CD4-positive, alpha-beta T cell treated with Interleukin-6 at 100 ng/mL for 8 hours (primary cell): Measurements from ENCODE around the gene KLHL22.

ENCODE experiments used
- DNase-seq: peaks from one replicate; pipeline ENCODE4 v3.0.0-alpha.2; 2020; ENCODE audit warnings: mixed read lengths, low spot score

KLHL22 gene

DNA sequence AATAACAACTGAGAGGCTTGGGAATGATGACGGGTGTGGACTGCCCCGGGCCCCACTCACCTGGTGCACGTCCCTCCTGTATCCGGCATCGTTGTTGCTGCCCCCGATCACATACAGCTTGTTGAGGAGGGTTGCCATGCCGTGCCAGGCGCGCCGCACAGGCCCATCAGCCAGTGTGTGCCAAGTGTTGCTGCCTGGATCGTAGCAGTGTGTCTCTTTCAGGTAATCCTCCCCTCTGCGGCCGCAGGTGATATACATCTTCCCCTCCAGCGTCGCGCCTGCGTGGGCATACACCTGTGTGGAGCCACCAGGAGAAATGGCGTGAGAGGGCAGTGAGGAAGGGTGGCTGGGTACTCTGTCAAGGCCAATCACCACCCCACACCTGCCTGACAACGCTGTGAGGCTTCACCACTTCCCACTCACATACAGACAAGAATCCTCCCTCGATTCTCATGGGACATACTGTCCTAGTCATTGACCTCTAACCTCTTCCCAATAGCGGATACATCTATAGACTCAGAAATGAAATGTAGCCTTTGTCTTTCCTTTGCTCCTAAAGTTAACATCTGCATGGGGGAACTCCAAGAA, 49.1 kb downstream of the KLHL22 start:
- DNase-seq = no peak

DNA sequence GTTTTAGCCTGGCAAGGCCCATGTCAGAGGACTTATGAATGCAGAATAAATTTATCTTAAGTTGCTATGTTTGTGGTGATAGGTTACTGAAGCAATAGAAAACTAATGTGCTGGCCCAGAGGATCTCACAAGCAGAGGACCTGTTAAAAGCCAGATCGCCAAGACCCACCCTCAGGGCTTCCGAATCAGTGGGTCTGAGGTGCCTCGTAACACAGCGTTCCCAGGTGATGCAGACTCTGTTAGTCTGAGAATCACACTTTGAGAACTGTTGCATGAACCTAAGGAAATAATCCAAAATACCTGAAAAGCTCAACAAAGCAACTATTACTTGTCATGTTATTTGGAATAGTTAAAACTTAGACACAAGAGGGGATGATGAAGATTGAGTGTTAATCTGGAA, 51.3 kb downstream of the KLHL22 start:
- no peak for DNase-seq

DNA sequence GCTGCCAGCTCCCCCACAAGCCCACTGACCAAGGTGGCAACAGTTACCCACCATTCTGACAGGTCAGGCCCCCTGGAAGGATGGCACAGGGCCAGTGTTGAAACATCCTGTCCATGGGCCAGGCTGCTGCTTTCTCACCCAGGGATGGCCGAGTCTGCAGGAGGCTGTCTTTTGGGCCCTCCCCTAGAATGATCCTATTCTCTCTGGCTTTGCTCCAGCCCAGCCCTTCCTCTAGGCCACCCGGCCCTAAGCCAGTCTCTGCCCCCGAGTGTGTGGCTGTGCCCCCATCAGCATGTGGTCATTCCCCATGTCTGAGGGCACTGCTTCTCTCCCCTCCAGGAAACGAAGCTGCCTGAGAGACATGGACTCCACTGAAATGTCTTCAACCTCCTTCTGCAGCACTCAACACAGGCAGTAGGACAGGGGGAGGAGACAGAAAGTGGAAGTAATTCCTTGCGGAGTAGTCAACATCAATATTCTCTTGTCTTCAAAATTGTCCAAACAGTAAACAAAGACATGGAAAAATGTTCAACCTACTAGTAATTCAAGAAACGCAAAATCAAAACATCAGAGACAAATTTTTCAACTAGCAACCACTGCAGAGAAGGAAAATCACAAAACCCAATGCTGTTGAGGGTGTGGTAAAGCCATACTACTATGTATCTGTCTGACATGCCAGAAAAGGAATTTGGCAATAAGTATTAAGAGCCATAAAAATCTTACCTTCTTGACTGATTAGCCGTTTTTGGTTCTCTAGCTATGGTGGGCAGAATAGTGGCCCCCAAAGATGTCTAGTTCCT, 52.9 kb downstream of the KLHL22 start:
- no peak for DNase-seq

DNA sequence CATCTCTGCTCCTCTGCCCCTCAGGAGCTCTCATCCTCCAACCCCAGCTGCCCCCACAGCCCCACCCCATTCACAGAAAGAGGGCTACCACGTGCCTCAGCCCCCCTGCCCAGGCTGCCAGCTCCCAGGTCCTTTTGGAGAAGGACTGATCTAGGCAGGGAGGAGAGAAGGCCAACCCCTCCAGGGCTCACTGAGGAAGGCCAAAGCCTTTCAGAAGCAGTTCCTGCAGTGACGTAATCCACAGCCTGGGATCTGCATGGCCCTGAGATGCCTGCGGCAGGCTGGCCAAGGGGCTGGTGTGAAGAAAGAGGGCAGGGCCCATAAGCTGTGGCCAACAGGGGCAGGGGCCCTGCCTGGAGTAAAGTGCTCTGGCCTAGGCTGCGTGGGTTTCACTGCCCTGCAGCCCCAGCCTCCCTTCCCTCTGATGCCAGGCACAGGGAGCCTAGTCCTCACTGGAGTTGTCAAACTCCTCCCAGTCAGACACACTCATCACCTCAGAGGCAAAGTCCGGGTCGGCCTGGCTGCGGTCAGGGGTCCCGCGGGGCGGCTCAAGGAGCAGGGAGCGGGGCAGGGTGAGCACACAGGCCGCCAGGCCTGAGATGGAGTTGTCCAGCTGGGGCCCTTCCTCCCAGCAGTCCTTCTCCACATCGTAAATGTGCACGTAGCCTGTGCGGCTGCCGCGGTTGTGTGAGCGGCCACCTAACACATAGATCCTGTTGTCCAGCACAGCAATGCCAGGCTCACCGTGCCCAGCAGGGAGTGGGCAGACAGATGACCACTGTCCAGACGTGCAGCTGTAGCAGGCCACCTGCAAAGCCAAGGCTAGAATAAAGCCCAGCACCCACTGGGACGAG, 53.7 kb downstream of the KLHL22 start:
- DNase-seq = no peak

DNA sequence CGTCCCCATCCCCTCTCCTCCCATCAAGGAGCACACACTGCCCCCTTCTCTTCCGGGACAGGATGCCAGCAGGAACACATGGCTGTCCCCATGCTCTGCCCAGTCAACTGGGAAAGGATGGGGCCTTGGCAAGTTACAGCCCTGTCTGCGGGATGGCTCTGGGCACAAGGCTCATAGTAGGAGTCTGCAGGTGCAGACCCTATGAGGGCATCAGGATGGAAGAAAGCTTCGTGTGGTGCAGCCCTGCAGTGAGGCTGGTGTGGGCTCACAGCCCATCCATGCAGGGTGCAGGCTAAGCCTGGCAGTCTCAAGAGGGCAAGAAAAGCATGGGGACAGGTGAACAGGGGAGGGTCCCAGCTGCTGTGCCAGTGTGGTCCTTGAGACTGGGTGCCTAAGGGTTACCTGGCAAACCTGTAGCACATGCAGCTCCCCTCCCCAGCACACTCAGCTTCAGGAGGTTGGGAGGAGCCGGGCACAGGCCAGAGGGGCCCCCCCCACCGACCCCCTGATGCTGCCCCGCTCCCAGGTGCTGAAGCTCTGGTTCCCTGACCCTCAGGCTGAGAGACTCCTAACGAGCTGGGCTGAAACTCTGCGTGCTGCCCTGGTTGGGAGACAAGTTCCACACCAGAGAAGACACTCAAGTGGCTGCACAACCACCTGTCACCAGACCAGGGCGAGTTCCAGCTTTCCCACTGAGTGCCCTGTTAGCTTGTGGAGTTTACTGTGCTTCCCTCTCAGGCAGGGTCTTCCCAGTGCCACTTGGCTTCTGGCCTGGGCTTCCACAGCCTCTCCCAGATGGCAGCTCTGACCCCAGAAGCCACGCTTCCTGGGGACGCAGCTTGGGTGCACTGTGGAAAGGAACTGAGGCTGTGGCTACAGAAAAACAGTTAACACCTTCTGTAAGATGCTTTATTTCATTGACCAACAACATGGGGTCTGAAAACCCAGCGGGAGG, 54.7 kb downstream of the KLHL22 start:
- no peak for DNase-seq

DNA sequence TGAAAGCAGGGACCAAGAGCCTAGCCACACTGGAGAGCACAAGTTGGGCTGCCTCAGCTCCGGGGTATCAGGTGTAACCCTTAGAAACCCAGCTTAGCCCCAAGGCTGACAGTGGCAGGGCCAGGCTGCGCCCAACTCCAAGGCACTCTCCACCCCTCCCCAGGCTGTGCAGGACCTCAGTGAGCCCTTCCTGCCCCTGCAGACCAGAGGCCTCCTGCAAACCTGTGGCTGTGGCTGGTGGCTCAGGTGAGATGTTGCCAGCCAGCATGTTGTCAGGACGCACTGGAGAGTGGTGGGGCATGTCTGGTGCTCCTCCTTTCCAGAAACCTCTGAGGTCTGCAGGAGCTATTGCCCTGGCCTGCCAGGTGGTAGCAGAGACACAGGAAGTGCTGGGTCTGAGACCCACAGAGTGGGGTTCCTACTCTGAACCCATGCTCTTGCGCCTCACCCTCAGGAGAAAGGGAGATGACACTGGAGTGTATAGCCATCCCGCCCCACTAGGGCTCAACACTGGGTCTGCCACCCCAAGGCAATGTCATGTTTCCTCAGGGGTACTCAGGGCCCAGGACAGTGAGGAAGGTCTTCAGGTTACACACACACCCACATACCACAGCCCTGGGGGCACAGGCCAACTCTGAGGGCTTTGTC, 55.5 kb downstream of the KLHL22 start:
- DNase-seq = no peak

DNA sequence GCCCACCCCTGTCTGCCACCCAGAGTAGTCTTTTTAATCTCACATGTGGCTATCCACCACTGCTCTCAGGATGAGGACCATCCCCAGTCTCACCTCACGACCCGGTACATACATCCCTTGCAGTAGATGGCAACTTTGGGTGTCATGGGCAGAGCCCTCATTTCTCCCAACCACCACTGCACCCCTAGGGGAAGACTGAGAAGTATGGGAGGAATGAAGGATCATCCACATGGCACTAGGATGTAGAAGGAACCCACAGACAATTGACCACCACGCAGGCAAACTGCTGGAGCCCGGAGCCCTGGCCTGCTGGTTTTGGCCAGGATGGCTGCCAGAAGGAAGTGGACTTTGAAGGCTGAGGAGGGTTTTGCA, 56.1 kb downstream of the KLHL22 start:
- no peak for DNase-seq

DNA sequence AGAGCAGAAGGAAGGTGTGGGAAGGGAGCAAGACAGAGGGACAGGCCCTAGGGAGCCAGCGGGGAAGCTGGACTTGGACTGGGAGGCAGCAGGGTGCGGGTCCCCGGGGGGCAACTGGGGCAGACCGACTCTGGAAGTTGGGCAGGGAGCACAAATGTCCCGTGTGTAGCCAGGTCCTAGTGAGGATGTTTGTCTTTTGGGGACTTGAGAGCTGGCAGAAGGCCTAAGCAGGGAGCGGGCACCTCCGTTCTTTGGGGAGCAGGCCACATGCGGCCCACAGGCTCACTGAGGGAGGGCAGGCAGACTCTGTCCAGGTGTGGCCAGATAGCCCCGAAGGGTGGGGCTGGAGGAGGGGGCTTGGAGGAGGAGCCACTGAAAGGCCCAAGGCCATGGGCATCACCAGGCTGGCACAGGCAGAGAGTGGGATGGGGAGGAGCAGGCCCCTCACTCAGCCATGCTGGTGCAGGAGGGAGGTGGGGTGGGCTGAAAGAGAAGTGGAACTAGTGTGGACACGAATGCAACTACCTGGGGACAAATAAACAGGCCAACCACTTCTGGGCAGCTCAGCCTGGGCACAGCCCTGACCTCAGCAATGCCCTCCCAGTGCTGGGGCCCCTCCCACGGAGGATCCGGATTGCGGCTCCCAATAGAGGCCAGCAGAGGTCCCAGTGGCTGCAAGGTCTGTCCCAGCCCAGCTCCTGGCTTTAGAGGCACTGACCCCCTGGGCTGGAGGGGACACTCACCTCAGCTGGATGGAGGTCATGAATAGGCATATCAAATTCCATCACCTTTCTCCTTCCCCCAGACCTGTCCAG, 56.7 kb downstream of the KLHL22 start:
- DNase-seq = no peak

DNA sequence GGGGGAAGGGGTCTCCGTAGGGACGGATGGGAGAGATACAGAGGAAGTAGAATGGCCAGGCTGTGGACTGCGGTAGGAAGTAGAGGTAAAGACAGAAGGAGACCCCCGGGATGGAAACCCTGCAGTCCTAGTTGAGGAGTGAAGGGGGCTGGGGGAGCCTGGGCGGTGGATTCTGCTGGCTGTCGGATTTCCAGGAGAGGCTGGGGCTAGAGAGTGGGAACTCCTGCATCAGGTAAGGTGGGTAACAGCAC, 57.2 kb downstream of the KLHL22 start:
- DNase-seq = no peak

DNA sequence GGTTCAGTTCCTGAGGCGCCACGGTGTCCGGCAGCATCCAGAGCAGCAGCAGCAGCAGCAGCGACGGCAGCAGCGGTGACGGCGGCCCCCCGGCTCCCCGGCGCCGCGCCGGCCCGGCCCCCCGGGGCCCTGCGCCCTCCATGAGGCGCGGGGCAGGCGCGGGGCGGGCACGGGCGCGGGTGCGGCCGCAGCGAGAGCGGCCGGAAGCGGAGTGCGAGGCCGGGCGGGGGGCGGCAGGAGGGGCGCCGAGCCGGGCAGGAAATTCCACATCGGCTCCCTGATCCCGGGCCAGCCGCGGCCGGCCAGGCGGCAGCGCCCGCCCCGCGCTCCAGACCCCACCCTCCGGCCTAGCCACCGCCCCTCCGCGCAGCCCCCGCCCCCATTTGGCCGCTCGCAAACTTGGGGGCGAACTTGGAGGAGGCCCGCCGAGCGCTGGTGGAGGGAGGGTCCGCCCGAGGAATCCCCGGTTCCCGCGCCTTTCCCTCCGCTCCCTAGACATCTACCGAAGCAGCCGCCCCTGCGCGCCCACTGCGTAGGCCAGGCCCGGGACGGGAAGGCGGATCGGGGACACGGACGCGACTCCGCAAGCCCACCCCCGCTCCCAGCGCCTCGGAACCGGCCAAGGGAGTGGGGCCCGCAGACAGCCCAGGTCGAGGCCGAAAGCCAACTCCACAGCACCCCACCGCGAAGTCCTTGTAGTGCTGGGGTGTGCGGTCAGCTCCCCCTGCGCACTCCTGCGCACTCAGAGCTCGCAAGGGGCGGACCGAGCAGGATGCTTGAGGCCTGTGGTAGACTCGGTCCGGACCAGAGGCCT, 57.8 kb downstream of the KLHL22 start, which contains the start of gene SCARF2:
Gene SCARF2 (minus strand): TSS at position 213 of the 814 bp plus-strand sequence. CDS start 71 bp downstream, at position 142.
- DNase-seq = no peak

DNA sequence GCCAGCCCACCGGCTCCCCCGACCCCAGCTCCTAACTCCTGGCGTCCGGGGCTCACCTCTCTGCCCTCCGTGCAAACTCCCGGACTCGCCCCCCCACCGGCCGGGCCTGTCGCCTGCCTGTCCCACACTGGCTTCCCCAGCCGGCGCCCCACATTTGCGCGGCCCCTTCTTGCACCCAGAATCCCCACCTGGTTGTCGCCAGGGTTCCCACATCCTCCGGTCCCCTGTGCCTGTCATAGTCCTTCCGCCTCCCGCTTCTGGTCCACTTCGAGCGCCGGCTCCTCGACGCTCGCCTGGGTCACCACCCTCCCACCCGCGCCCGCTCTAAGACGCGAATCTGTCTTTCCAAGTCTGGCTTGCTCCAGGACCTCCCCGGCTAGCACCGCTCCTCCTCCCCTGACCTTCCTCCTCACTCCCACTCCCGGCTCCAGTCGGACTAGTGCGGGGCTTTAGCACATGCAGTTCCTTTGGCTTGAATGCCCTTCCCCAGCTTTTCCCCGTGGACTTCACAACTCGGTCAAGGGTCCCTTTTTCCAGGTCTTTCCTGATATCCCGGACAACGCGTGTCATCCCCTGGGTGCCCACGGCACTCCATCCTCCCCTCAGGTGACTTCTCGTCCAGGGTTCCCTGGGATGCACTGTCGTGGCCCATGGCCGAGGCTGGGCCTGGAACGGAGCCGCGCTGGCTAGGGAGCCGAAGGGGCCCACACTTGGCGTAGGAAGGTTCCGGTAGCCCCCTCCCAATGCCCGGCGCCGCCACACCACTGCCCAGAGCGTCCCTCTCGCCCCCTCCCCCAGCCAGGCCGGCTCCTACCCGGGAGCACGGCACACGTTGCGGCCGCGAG, 58.6 kb downstream of the KLHL22 start:
- no peak for DNase-seq

DNA sequence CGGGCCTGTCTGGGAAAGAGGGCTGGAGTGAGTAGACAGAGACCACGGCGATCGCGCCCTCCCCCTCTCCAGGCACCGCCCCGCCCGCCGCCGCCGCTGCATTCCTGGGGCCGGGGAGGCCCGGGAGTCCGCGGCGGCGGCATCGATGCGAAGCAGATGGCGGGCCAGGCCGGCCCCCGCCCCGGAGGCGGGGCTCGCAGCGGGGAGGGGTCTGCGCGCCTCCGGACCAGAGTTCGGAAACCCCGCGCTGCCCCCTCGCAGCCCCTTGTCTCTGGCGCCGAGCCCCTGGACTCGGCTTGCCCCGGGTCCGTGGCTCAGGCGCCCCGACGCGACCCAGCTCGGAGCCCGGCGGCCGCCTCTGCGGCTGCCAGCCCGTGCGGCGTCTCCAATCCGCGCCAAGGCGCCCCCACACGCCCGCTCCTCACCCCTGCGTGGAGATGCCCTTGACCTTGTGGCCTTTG, 59.3 kb downstream of the KLHL22 start:
- no peak for DNase-seq

DNA sequence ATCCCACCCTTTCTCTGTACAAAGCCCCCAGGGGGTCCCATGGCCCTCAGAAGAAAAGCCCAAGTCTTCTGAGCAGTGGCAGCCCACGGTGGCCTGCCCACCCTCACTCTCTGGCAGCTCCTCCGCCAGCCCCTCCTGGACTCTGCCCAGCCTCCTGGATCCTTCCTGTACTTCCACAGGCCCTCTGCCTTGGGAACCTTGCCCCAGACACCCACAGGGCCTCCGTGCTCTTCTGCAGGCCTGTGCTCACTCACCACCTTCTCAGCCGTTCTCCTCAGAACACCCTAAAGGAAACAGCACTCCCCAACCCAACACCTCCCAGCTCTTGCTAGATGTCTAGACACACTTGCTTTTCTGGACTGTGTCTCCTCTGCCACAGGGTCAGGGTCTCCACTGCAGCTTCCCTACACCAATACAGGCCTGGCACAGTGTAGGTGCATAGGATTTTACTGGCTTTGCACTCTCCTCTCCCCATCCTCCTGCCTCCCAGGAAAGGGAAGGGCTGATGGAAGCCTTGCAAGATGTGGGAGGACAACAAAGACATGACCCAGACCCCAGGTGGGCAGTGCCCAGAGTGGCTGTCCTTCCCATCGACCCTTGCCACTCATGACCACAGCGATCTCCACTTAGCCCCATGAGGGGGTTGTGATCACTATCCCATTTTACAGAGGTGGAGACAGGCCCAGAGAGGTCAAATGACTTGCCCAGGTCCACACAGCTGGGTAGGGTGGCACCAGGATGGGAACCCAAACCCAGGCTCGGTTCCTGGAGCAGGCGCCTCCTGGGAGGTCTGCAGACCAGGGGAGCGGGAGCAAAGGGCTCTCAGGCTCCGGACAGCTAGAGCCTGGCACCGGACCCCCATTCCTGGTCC, 59.9 kb downstream of the KLHL22 start:
- no peak for DNase-seq

DNA sequence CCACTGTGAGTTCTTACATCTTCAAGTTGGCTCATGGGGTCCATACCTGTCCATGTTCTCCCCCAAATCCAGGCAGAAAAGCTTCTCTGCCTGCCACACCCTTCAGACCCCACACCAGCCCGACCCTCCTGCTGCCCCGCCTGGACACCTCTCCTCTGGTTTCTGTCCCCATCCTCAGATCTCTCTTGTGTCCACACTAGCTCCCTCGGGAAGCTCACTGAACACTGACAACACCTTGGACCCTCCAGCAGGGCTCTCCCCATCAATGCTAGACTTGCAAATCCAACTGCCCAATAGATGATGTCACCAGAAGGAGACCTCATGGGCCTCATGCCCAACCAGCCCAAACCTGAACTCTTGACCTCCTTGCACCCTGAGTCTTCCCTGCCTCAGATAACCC, 60.8 kb downstream of the KLHL22 start:
- DNase-seq = no peak

DNA sequence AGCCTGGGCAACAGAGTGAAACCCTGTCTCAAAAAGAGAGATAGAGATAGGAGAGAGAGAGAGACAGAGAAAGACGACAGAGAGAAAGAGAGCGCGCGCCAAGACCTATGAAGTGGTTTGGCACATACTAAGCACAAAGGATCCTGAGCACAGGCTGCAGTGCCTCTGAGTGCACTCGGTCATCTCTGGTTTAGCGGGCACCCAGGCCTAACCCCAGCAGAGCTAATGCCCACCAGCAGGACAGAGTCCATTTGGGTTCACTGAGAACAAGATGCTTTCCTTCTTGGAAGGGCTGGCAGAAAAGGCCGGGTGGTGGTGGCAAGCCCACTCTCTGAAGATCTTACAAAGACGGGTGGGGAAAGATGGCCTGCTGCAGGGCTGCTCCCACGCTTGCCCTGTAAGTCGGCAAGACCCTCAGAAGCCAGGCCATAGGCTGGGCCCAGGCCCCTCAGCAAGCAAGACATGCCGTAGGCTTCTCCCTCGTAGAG, 61.3 kb downstream of the KLHL22 start:
- no peak for DNase-seq

DNA sequence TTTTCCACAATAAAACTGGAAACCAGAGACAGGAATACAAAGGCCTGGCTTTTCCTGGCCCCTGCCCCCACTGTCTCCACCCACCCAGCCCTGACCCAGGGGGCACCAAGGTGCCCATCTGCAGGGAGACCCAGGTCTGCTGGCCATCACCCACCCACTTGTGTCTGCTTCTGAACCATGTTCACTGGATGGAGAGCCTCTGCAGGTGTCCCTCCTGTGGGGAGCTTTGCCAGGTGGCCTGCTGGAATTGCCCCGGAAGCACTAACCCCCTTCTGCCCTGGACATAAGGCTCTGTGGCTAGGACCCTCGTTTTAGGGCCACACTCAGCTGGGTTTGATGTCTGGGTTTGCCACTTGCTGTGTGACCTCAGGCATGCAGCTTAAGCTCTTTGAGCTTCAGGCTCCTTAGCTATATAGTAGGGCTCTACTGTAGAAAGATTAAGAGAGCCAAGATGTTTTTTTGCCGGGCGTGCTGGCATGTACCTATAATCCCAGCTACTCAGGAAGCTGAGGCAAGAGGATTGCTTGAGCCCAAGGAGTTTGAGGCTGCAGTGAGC, 61.8 kb downstream of the KLHL22 start:
- no peak for DNase-seq

DNA sequence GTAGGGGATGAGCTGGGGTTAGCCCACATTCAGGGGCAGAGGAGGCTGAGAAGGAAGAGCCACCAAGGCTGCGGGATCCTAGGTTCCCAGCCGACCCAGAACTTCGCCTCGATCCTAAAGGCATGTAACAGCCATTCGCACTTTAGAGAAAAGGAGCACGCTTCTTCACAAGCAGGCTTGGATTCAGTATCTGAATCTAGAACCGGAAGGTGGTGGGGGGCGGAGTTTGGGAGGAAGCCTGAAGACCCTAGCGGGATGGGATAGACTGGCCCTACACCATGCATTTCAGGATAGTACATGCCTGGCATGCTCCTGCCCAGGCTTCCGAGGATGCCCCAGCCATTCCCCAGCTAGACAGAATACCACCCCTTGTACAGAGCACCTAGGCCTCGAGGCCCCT, 62.4 kb downstream of the KLHL22 start:
- no peak for DNase-seq
